Stimulated activated CD4-positive, alpha-beta T cell treated with anti-CD3 and anti-CD28 coated beads, TNF-alpha, amount 100 ng/mL, for 1 hour (primary cell): ENCODE measurements around the gene BHMT.

ENCODE experiments used
- DNase-seq, 3 donors: peaks; one replicate each; pipeline ENCODE4 v3.0.0-alpha.2; 2020; ENCODE audit warnings: low read depth in 3 of 3, low spot score in 1 of 3

BHMT gene

GRCh38 chr5:79111387-79111959 lies at the start of gene BHMT:
Gene BHMT, plus strand, starts transcription at chr5:79111809. Its CDS starts 77 bp downstream, at chr5:79111886.
- DNase-seq = no peak

GRCh38 chr5:79062436-79062835 lies 49.2 kb upstream of the BHMT start:
- DNase-seq = no peak

DNA sequence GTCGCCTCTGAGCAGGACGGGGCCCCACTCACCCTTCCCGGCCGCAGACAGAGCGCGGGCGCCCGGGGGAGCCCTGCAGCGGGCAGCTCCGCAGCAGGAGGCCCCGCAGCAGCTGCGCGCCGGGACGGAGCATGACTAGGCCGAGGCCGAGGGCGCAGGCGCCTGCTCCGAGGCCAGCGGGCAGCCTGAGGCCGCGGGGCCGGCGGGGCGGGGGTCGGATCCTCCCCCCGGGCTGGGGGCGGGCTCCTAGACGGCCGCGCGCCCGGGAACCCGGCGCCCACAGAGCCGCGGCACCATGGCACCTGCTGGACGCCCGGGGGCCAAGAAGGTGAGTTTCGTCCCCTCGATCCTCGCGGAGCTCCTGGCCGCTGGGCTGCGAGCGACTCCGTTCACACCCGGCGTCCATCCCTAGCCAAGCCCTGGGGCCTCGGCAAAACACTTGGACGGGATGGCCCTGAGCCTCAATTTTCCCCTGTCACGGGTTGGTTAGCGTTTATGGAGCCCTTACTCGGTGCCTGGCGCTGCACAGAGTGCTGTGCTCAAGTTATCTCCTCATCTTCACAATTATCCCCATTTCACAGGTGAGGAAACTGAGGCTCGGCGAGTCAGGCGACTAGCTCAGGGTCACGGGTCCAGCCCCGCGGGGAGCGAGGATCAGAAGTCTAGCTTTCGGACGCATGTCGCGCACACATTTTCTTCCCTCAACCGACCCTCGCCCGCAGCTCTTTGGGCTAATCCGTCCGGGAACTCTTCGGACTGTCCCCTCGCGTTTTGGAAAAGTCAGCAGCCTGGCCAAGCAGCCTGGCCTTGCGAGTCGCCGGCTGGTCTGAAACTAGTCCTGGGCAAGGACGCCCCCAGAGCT lies 41.9 kb upstream of the BHMT start, which contains the start of the genes BHMT2 and DMGDH:
TSS of gene BHMT2 (plus strand) at position 280 of the 862 bp plus-strand sequence. CDS start at position 296, 16 bp downstream.
TSS of gene DMGDH (minus strand) at position 187 of the 862 bp plus-strand sequence. CDS start at position 133, 54 bp downstream.
- no peak for DNase-seq

DNA sequence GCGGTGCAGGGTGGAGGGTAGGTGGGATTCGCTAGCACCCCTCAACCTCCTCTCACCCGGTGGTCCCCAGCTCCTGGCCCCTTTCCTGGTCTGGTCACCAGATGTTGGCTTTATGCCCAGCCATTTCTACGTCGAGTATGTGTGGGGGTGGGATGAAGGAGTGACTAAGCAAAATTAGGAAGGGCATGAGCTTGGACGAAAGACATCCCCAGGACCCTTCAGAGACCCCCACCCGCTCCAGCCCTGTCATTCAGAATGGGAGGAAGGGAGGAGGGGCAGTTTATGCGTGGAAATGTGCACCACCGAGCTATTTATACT lies 41.3 kb upstream of the BHMT start:
- DNase-seq = no peak

DNA sequence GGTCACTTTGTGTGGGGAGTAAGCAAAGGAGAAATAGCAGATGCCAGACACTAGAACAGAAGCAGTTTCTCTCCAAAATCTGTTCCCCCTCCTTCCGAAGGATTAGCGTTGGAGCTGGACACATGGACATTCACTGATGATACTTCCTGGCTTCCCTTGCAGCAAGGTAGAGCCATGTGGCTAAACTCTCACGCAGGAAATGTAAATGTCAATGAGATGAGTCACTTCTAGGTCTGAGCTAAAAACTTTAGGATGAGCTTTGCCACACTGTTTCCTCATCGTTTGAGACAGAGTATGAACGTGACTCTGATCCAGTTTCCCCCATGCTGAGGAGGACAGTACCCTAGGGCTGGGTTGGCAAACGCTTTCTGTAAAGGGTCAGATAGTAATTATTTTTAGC lies 37.0 kb upstream of the BHMT start:
- DNase-seq = no peak

DNA sequence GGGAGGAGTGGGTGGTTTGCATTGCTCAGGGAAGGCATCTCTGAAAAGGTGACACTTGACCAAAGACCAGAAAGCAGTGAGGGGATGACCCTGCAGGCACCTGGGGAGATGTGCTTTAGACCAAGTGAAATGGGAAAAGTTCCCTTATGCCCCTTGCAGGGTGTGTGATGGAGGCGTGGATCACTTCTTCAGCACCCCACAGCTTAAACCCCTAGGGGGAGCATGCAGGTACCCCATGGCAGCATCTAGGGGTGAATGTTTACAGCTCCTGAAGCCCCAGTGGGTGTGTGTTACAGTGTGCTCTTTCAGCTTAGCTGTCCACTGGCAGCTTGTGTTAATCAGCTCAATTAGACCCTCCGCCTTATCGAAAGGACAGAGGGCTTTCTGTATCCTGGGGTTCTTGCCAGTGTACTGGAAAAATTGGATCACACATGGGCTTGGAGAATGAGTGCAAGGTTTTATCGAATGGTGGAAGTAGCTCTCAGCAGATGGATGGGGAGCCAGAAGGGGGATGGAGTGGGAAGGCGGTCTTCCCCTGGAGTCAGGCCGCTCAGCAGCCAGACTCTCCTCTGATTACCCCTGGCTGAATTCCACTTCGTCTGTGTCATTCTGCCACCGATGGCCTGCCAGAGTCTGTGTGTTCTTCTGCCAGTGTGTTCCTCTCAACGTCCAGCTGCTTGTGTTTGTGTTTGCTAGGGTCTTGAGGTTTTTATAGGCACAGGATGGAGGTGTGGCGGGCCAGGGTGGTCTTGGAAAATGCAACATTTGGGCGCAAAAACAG lies 35.8 kb upstream of the BHMT start:
- DNase-seq = no peak

GRCh38 chr5:79076819-79077218 lies 34.8 kb upstream of the BHMT start:
- DNase-seq = no peak

DNA sequence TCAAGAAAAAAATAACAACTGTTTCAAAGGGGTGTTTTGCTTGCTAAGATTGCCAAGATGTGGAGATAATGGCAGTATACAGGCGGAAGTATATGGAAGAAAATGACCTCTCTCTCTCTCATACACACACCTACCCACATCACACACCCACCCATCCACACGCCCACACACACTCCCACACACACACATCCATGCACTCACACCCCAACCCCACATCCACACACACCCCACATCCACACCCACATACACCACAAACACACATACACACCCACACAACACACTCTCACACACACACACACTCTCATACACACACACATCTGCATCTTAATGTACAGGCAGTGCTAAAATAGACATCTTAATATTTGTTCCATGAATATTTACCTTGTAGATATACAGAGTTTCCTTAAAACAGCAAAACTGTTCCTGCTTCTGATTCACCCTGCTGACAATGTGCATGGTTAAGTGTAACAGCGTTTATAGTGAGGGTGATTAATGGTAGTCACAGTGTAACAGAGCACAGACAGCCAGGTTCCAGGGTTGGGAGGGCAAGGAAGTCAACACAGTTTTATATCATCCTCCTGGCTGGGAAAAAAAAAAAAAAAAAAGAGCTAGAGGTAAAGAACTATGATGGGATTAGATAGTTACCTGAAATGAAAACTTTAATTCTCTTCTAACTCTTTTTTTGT lies 33.8 kb upstream of the BHMT start:
- DNase-seq = no peak

DNA sequence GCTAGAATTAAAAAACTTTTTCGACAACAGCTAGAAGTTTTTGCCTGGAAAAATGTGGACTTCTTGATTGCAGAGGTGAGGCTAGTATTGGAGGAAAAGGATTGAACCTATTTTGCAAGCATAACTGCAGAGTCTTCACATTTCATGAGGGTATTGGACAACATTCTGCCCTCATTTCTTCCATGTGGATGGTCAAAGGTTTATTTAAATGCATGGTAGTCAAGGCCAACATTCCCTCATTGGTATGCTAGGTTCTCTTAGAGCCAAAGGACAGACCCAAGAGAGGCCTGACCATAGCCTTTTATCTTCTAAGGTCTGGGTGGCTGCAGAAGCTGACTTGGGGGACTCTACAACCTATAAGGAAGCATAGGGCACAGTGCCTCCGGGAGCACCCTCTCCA lies 30.8 kb upstream of the BHMT start:
- DNase-seq = no peak

DNA sequence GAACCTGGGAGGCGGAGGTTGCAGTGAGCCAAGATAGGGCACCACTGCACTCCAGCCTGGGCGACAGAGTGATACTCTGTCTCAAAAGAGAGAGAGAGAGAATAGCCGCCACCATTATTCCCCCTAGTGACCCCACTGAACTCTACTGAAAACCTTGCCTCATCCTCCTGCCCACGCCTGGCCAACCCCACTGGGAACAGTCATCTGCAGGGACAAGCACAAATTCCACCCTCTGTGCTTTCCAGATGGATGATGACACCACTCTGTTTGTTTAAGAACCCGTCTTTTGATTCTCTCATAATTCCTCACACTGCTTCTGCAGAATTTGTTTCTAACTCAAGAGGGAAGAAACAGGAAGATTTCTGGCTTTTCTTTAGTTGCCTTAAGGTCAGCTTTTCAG lies 29.8 kb upstream of the BHMT start:
- no peak for DNase-seq

- DNase-seq = no peak
These were observed 25.5 kb upstream of the BHMT start for GRCh38 chr5:79086116-79086515.

GRCh38 chr5:79088507-79088906 lies 23.1 kb upstream of the BHMT start:
- DNase-seq = no peak

DNA sequence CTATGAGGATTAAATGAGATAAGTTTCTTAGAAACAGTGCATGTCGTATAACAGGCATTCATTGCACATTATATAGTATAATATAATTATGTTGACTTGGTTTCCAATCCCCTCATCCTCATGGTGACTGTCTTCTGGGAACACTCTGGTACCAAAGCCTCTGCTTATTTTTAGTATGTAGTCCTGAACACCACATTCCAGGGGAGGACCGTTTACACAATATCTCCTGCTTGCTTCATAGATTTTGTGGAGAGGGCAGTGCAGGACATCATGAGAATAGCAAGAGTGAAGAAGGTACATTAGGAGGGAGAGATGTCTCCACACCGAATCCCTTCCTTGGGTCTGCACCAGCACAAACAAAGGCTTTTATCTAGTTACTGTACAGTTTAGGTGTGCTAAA lies 20.5 kb upstream of the BHMT start:
- DNase-seq = no peak

GRCh38 chr5:79093762-79094161 lies 17.8 kb upstream of the BHMT start:
- no peak for DNase-seq

DNA sequence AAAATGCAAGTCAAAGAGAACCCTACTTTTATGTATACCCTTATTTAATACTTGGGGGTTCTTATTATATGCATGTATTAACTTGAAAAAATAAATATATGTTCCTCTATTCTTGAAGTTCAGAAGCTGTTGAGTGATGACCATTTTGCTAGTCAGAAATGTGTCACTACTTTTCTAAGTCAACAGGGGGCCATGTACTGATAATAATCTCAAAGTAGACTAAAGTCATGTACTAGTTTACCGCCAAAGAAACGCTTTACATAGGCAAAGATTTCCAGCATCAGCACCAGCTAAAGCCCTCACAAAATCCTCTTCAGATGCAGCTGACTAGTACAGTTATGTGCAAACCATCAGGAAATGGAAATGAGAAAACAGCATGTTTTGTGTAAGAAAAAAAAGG lies 5.7 kb upstream of the BHMT start:
- no peak for DNase-seq

GRCh38 chr5:79107020-79107796 lies 4.4 kb upstream of the BHMT start:
- no peak for DNase-seq

GRCh38 chr5:79108086-79108485 lies 3.5 kb upstream of the BHMT start:
- no peak for DNase-seq

GRCh38 chr5:79108792-79109191 lies 2.8 kb upstream of the BHMT start:
- no peak for DNase-seq

DNA sequence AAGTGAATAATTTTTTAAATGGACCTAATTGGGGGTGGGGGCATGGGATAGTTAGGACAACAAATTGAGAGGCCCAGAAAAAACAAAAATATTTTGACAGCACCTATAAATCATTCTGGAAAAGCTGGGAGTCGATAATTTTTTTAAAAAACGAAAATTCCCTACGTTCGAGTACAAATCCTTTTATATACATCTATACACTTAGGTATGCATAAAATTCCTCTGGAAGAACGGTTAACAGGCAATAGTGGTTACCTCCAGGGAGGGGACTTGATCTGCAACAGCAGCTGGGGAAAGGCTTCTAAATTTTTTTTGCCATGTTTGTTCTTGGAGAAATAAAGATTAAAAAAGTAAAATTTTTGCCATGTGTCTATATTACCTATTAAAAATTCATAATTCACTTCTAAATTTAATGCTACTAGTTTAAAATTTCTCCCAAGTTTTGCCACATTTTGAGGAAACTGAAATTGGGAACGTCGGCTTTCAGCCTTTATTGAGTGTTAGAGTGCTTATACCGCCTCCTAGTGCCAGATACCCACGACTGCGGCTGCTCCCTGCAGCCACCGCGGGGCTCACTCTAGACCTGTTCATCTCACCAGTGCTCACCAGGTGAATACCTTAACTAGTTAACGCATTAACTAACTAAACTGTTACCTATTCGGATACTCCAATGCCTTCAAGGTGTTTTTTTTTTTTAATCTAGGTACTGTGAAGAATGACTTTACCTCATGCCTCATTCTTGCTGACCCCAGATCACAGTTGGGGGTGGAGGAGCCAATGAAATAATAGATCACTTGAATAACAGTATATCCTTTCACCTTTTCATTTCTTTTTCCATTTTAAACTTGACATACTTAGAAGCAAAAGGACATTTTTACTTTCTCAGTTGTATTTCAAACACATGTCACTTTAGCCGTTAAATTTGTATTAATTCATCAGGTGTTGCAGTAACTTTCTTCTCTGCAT lies 1.8 kb upstream of the BHMT start:
- DNase-seq = no peak
